Ovary (tissue), 9 donors: ENCODE results near the gene CAMSAP1. TPM values are rescaled to one million over a fixed set of nuclear protein-coding genes. Genes with fewer than 3 reads are reported as not detected.

Source experiments
- DNase-seq, 5 donors: peaks; one replicate each; pipeline ENCODE4 v3.0.0-alpha.2; 2019 to 2020
- H3K27ac ChIP-seq, 2 donors: fragments of 200-600 bp; one replicate each; pipeline versions ENCODE4 v1.5.1 to v1.8.0; 2019 to 2022
- H3K27me3 ChIP-seq: fragments of 200-600 bp; one replicate; pipeline ENCODE4 v1.8.0; 2022
- H3K36me3 ChIP-seq: fragments of 200-600 bp; sonication (generic); one replicate; pipeline ENCODE4 v1.5.1; 2019
- H3K4me1 ChIP-seq: one replicate; pipeline ENCODE4 v1.8.1; 2013; ENCODE audit warnings: mild to moderate bottlenecking, moderate library complexity; ENCODE audit not compliant: insufficient read depth
- H3K4me3 ChIP-seq: fragments of 200-600 bp; sonication (generic); one replicate; pipeline ENCODE4 v1.5.1; 2017
- H3K9me3 ChIP-seq, 2 donors: fragments of 200-600 bp in 1 of 2; sonication (generic) in 1 of 2; one replicate each; pipeline versions ENCODE4 v1.5.1 to v1.8.1; 2013 to 2019; ENCODE audit warnings: mild to moderate bottlenecking in 1 of 2, moderate library complexity in 1 of 2
- EP300 ChIP-seq: sonication (generic); formaldehyde crosslinking; IDR thresholded peaks from one replicate; pipeline ENCODE4 v1.6.1; 2017; ENCODE audit warnings: antibody characterized with exemption
- POLR2A ChIP-seq: fragments of 450-650 bp; IDR thresholded peaks from one replicate; pipeline ENCODE4 v1.6.1; 2017; ENCODE audit warnings: antibody characterized with exemption, mild to moderate bottlenecking, moderate library complexity
- WGBS, 3 donors: extraction: QIAGEN DNeasy Blood & Tissue Kit in 1 of 3; methylation state at CpG; one replicate each; pipeline versions ENCODE4 v1.1.5 to v1.1.7; 2013 to 2017; 5-methylcytosine and 5-hydroxymethylcytosine counted together
- intact Hi-C, 4 donors: fragments of 100-400 bp; cut with DNase I; formaldehyde crosslinking; loops; one replicate each; pipeline versions ENCODE4 v1.11.0 to v1.15.1; 2022 to 2023
- polyA plus RNA-seq, 2 donors: library from polyadenylated mRNA; stranded (reverse); fragments of 200-250 nt in 1 of 2; fragments of 350-450 nt in 1 of 2; fragmentation: Illumina TruSeq in 1 of 2; extraction: RNeasy Lipid Tissue Mini Kit (QIAGEN cat#74804) in 1 of 2; gene quantifications; one replicate each; pipeline ENCODE4 v1.2.3, GENCODE V29; 2013 to 2014
- total RNA-seq, 7 donors: library from RNA; depleted of rRNA in 2 of 7; stranded (reverse); fragments of >200 nt in 2 of 7; fragmentation: NEBNext Ultra II Directional in 3 of 7; extraction: Animal tissue kit (Norgen Biotek cat#: 25700) in 3 of 7; gene quantifications; one replicate each; pipeline versions ENCODE4 v1.1.0 to v1.2.4, GENCODE V29; 2016 to 2023
- TF ChIP-seq, protein P1 (sequence below), 3 donors: fragments of 450-650 bp in 2 of 3; fragments of 200-600 bp in 1 of 3; IDR thresholded peaks; one replicate each; pipeline versions ENCODE4 v1.5.1 to v1.8.0; 2016 to 2022; ENCODE audit warnings: antibody characterized with exemption in 3 of 3, mild to moderate bottlenecking in 1 of 3
- donor health status: DM: no; HTN: no; CAD: no; lungs with moderate emphysema.
- donor health status: DM: no; HTN: no; CAD: no.
- donor health status: Bipolar disorder and iron deficiency.
- donor health status: DM: yes; HTN: yes; CAD: no.
- donor health status: DM: no; HTN: no; CAD: no.
- donor health status: DM: yes; HTN: yes; CAD: no.

Gene CAMSAP1
- total and polyA plus RNA-seq, 9 donors: 9.4 to 62.6 (median 38.0) TPM

DNA sequence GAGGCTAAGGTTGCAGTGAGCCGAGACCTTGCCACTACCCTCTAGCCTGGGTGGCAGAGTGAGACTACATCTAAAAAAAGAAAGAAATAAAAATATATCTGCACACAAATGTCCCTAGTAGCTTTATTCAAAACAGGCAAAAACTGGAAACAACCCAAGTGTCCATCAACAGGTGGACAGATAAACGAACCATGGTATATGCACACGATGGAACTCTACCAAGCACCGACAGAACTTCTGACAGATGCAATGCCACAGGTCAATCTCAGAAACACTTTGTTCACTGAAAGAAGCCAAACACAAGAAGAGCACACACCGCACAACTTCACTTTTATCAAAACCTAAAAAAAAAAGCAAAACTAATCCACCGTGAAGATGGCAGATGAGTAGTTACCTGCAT, 30.4 kb downstream of the CAMSAP1 start:
- no peaks in the 10 kb centered on the region for H3K9me3 ChIP-seq
- H3K4me3 ChIP-seq: no peak overlapping the region
- H3K27ac ChIP-seq: no peak overlapping the region
- peaks cover 2% of the 10 kb centered on the region for H3K4me1 ChIP-seq
- DNase-seq: no peak
- no peaks in the 10 kb centered on the region for H3K36me3 ChIP-seq
- H3K27me3 ChIP-seq: no peaks in the 10 kb centered on the region
- intact Hi-C loops: no loop called here
- 78 to 86% (median 79%) methylated on average over 6 of the region's 6 CpGs for WGBS, 3 donors
- no peak for TF ChIP-seq POLR2A
- TF ChIP-seq EP300: no peak
- TF ChIP-seq, protein P1, sequence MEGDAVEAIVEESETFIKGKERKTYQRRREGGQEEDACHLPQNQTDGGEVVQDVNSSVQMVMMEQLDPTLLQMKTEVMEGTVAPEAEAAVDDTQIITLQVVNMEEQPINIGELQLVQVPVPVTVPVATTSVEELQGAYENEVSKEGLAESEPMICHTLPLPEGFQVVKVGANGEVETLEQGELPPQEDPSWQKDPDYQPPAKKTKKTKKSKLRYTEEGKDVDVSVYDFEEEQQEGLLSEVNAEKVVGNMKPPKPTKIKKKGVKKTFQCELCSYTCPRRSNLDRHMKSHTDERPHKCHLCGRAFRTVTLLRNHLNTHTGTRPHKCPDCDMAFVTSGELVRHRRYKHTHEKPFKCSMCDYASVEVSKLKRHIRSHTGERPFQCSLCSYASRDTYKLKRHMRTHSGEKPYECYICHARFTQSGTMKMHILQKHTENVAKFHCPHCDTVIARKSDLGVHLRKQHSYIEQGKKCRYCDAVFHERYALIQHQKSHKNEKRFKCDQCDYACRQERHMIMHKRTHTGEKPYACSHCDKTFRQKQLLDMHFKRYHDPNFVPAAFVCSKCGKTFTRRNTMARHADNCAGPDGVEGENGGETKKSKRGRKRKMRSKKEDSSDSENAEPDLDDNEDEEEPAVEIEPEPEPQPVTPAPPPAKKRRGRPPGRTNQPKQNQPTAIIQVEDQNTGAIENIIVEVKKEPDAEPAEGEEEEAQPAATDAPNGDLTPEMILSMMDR (IDR thresholded peaks at IDR 0.05): no peak

DNA sequence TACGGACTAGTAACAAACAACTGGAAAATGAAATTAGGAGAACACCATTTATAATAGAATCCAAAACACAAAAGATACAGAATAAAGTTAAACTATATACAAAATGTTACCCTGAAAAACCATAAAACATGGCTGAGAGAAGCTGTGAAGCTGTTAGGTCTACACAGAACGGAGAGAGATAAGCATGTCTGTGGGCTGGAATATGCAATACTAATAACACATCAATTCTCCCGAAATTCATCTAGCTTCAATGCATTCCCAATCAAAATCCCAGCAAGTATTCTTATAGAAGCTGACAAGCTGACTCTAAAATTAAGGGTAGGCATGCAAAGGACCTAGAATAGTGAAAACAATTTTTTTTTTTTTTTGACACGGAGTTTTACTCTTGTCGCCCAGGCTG, 32.5 kb downstream of the CAMSAP1 start:
- 49 to 71% (median 64%) methylated on average over 5 of the region's 5 CpGs for WGBS, 3 donors
- H3K9me3 ChIP-seq: no peaks in the 10 kb centered on the region
- no peak for DNase-seq
- intact Hi-C loops: no loop called here
- H3K27me3 ChIP-seq: no peaks in the 10 kb centered on the region
- TF ChIP-seq POLR2A (no peak), EP300 (no peak)
- TF ChIP-seq, protein P1 (IDR thresholded peaks at IDR 0.05): no peak
- no peak overlapping the region for H3K27ac ChIP-seq
- H3K4me1 ChIP-seq: peaks cover 2% of the 10 kb centered on the region
- no peak overlapping the region for H3K4me3 ChIP-seq
- no peaks in the 10 kb centered on the region for H3K36me3 ChIP-seq

DNA sequence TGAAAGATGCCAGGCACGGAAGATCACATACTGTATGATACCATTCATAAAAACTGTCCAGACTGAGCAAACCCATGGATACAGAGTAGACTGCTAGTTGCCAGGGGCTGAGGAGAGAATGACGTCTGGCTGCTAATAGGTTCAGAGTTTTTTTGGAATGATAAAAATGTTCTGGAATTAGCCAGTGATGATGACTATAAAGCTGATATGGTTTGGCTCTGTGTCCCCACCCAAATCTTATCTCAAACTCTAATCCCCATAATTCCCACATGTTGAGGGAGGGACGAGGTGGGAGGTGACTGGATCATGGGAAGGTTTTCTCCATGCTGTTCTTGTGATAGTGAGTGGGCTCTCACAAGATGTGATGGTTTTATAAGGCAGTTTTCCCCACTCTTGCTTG, 37.4 kb downstream of the CAMSAP1 start:
- H3K4me3 ChIP-seq: no peak overlapping the region
- TF ChIP-seq POLR2A (no peak), EP300 (no peak)
- TF ChIP-seq, protein P1 (IDR thresholded peaks at IDR 0.05): no peak
- DNase-seq: no peak
- intact Hi-C loops: loop anchor here in 3 of 4 donors (5.0 to 10.0 kb wide), 4 partner anchors 85 to 255 kb away; partner anchors contain the start of gene UBAC1 (in 1 of the 3)
- peaks cover 2% of the 10 kb centered on the region for H3K4me1 ChIP-seq
- H3K36me3 ChIP-seq: no peaks in the 10 kb centered on the region
- no peaks in the 10 kb centered on the region for H3K27me3 ChIP-seq
- no peaks in the 10 kb centered on the region for H3K9me3 ChIP-seq
- 91 to 97% (median 92%) methylated on average over 3 of the region's 3 CpGs for whole genome bisulfite sequencing, 3 donors
- no peak overlapping the region for H3K27ac ChIP-seq

DNA sequence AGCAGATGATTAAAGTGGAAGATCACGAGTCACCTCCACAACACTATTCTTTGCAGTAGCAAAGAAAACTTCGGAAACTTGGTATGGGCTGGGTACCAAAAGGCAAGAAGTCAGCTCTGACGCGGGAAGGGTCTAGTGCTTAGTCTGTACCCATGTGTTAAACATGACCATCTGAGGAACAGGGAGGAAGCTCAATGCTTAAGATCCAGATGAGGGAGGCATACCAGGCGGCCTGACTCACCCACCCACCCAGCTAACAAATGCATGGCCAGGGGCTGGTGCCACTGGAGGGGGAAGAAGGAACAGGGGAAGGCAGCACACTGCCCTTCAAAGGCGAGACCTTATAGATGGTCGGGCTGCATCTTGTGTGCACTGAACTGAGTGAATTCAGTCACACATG, 41.8 kb downstream of the CAMSAP1 start:
- Histone ChIP-seq H3K27ac (no peak overlapping the region), H3K4me3 (no peak overlapping the region), H3K4me1 (peaks cover 2% of the 10 kb centered on the region), H3K36me3 (no peaks in the 10 kb centered on the region), H3K9me3 (no peaks in the 10 kb centered on the region), H3K27me3 (no peaks in the 10 kb centered on the region)
- no peak for DNase-seq
- WGBS, 3 donors: 81 to 94% (median 93%) methylated on average over 7 of the region's 7 CpGs
- TF ChIP-seq EP300: no peak
- no peak for TF ChIP-seq POLR2A
- TF ChIP-seq, protein P1 (IDR thresholded peaks at IDR 0.05): no peak
- intact Hi-C loops: loop anchor here in 3 of 4 donors (5.0 to 10.0 kb wide), 4 partner anchors 89 to 259 kb away; partner anchors contain the start of gene UBAC1 (in 1 of the 3)
